Body of pancreas (tissue), 4 donors: Measurements from ENCODE around the gene KLF7. TPM values are rescaled to one million over a fixed set of nuclear protein-coding genes. Genes with fewer than 3 reads are reported as not detected.

Experiments used
- ATAC-seq: fragments of 150-250 bp; one replicate; pipeline ENCODE4 v1.9.1; 2016
- DNase-seq, 4 donors: peaks; one replicate each; pipeline ENCODE4 v3.0.0-alpha.2; 2019
- H3K27ac ChIP-seq, 4 donors: fragments of 200-600 bp; sonication (generic); 1 replicate in 3 of 4; 2 replicates in 1 of 4; pipeline versions ENCODE4 v1.5.1 to v1.6.1; 2016 to 2019; ENCODE audit warnings: mild to moderate bottlenecking in 1 of 4, mixed read lengths in 1 of 4, moderate library complexity in 1 of 4
- H3K27me3 ChIP-seq, 2 donors: fragments of 200-600 bp; sonication (generic); one replicate each; pipeline ENCODE4 v1.6.0; 2016; ENCODE audit warnings: mild to moderate bottlenecking in 1 of 2
- H3K36me3 ChIP-seq, 2 donors: fragments of 200-600 bp; sonication (generic); replicated peaks in 1 of 2; 2 replicates each; pipeline ENCODE4 v1.5.1; 2016; ENCODE audit warnings: low read depth in 2 of 2; ENCODE audit not compliant: insufficient read depth in 1 of 2
- H3K4me1 ChIP-seq: fragments of 200-600 bp; sonication (generic); one replicate; pipeline ENCODE4 v1.6.0; 2016
- H3K4me3 ChIP-seq, 2 donors: fragments of 200-600 bp; sonication (generic); 1 replicate in 1 of 2; 2 replicates in 1 of 2; pipeline ENCODE4 v1.5.1; 2016 to 2019
- H3K9me3 ChIP-seq, 3 donors: fragments of 200-600 bp; sonication (generic); 1 replicate in 2 of 3; 2 replicates in 1 of 3; pipeline ENCODE4 v1.5.1; 2016
- POLR2A ChIP-seq, 3 donors: fragments of 450-650 bp; IDR thresholded peaks; one replicate each; pipeline ENCODE4 v1.6.1; 2016; ENCODE audit warnings: antibody characterized with exemption in 3 of 3, mild to moderate bottlenecking in 2 of 3
- WGBS, 2 donors: methylation state at CpG; one replicate each; pipeline ENCODE4 v1.1.5; 2017; 5-methylcytosine and 5-hydroxymethylcytosine counted together
- intact Hi-C: fragments of 100-400 bp; cut with DNase I; formaldehyde crosslinking; loops from one replicate; pipeline ENCODE4 v1.15.1; 2023
- total RNA-seq, 2 donors: library from RNA; depleted of rRNA; stranded (reverse); fragments of >200 nt; gene quantifications; one replicate each; pipeline ENCODE4 v1.1.0, GENCODE V29; 2016
- TF ChIP-seq, protein P1 (sequence below), 7 experiments: fragments of 450-650 bp in 4 of 7; fragments of 200-600 bp in 3 of 7; sonication (generic) in 3 of 7; IDR thresholded peaks; one replicate each; pipeline ENCODE4 v1.5.1; 2016 to 2019; ENCODE audit warnings: antibody characterized with exemption in 7 of 7

The KLF7 gene
- total RNA-seq, 2 donors from 2014 or later: 4.6 to 9.3 TPM

DNA sequence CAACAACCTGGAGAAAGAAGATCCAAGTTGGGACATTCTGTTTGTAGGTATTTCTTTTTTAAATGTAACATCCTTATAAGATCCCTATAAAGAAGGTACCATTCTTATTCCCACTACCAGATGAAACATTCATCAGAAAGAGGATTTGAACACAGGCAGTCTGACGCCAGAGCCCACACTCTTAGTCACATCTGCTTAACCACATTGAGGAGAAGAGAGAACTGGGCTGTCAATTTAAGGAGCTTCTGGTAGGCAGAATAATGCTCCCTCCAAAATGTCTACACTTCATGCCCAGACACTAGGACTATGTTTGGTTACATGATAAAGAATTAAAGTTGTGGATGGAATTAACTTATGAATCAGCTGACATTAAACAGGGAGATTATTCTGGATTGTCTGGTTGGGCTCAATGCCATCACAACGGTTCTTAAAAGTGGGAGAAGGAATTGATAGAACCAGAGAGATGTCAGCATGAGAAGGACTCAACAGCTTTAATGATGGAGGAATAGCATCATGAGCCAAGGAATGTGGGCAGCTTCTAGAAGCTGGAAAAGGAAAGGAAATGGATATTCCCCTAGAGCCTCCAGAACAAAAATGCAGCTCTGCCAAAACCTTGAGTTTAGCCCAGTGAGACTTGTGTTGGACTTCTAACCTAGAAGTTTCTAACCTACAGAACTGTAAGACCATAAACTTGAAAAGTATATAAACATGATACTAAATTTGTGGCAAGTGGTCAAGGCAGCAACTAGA lies 82.2 kb downstream of the KLF7 start:
- intact Hi-C loops: no loop called here
- no peak overlapping the region for H3K4me3 ChIP-seq
- peaks cover 0 to 2% of the 10 kb centered on the region in 2 donors for H3K36me3 ChIP-seq
- 52 to 64% methylated on average over 2 of the region's 2 CpGs for WGBS, 2 donors
- no peaks in the 10 kb centered on the region for H3K9me3 ChIP-seq
- DNase-seq: no peak
- no peaks in the 10 kb centered on the region for H3K4me1 ChIP-seq
- TF ChIP-seq POLR2A (IDR thresholded peaks at IDR 0.05): no peak
- no peak for ATAC-seq
- H3K27me3 ChIP-seq: no peaks in the 10 kb centered on the region
- H3K27ac ChIP-seq: no peak overlapping the region

DNA sequence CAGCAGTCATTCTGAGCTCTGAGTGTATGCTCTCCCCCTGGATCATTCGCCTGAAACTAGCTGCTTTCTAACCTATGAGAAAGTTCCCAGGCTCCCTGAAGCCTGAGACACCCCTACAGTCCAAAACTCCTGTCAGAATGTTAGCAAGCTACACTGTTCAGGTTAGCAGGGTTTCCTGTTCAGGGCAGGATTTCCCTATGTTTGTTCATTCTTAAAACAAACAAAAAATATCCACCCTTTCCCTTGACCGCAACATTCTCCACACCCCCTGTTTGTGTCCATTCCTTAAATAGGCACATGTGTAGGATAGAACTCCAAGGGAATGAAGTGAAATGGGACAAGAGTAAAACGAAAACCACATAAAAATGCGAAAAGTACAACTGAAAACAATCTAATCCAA lies 83.1 kb downstream of the KLF7 start:
- no peak for DNase-seq
- no peaks in the 10 kb centered on the region for H3K27me3 ChIP-seq
- peaks cover 0 to 2% of the 10 kb centered on the region in 2 donors for H3K36me3 ChIP-seq
- no peaks in the 10 kb centered on the region for H3K4me1 ChIP-seq
- intact Hi-C loops: no loop called here
- WGBS, 2 donors: 52 to 67% methylated on average over 4 of the region's 4 CpGs
- H3K27ac ChIP-seq: no peak overlapping the region
- no peaks in the 10 kb centered on the region for H3K9me3 ChIP-seq
- H3K4me3 ChIP-seq: no peak overlapping the region
- no peak for TF ChIP-seq POLR2A (IDR thresholded peaks at IDR 0.05)
- TF ChIP-seq, protein P1, sequence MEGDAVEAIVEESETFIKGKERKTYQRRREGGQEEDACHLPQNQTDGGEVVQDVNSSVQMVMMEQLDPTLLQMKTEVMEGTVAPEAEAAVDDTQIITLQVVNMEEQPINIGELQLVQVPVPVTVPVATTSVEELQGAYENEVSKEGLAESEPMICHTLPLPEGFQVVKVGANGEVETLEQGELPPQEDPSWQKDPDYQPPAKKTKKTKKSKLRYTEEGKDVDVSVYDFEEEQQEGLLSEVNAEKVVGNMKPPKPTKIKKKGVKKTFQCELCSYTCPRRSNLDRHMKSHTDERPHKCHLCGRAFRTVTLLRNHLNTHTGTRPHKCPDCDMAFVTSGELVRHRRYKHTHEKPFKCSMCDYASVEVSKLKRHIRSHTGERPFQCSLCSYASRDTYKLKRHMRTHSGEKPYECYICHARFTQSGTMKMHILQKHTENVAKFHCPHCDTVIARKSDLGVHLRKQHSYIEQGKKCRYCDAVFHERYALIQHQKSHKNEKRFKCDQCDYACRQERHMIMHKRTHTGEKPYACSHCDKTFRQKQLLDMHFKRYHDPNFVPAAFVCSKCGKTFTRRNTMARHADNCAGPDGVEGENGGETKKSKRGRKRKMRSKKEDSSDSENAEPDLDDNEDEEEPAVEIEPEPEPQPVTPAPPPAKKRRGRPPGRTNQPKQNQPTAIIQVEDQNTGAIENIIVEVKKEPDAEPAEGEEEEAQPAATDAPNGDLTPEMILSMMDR (IDR thresholded peaks at IDR 0.05): no peak
- no peak for ATAC-seq

DNA sequence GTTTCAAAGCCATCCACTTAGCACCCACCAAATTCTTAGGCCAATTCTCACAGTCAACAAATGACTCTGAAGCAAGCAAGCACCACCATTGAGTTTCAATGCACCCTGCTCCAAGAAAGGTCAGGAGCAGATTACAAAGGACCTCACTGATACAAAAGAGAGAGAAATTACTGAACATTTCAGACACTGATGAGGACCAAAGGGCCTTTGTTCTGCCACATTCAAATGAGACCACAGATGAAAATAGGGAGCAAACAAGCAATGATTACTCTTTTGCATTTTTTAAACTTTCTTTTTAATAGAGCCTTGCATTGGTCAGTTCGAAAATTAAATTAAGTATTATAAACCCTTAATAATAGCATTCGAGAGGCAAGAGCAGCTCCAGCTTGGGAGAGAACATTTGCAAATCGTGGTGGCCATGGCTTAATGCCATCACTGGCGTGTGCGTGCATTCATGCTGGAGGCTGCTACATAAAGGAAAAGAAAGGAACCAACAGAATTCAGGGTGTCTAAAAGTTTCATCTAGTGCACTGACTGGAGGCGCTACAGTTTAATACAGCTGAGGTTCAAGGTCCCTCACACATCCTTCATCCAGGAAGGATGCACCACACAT lies 87.5 kb downstream of the KLF7 start:
- Histone ChIP-seq H3K4me1 (peaks cover 4% of the 10 kb centered on the region), H3K4me3 (no peak overlapping the region), H3K27me3 (no peaks in the 10 kb centered on the region), H3K36me3 (peaks cover 0 to 2% of the 10 kb centered on the region in 2 donors), H3K9me3 (no peaks in the 10 kb centered on the region), H3K27ac (no peak overlapping the region)
- intact Hi-C loops: no loop called here
- TF ChIP-seq POLR2A (IDR thresholded peaks at IDR 0.05): no peak
- TF ChIP-seq, protein P1 (IDR thresholded peaks at IDR 0.05): no peak
- ATAC-seq: no peak
- no peak for DNase-seq
- 75 to 82% methylated on average over 6 of the region's 6 CpGs for WGBS, 2 donors

DNA sequence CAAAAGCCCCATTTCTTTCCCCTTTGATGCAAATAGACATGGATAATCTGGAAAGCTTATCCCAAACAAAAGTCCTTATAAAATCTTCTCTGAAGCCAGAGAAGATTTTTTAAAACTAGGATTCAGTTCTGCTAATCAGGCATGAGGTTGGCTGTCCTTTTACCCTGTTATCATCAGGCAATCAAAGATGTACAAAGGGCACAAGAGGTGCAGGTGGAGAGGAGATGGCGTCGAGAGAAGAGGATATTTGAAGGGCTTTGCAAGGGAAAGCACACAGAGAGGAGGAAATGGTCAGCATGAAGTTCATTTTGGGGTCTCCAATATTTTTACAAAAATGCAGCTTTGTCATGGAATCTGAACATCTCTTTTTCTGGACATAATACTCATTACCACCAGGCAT lies 88.5 kb downstream of the KLF7 start:
- TF ChIP-seq, protein P1 (IDR thresholded peaks at IDR 0.05): no peak
- TF ChIP-seq POLR2A (IDR thresholded peaks at IDR 0.05): no peak
- intact Hi-C loops: no loop called here

DNA sequence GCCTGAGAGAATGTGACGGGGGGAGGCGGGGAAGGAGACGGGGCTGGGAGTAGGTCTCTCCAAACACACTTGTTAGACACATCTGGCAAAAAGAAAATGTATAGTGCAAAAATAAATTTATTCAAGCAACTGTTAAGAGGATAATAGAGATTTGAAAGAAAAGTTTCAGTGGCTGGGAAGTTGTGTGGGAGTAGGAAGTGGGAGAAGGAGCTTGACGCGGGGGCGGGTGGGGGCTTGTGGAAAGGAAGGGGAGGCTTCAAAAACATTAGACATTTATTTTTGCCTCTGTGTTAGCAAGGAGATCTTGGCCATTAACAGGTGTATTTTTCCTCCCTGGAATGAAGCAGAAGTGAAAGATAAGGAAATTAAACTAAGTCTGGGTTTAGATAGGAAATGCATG lies 90.3 kb downstream of the KLF7 start:
- Histone ChIP-seq H3K36me3 (no peaks in the 10 kb centered on the region), H3K27ac (no peak overlapping the region), H3K27me3 (no peaks in the 10 kb centered on the region), H3K4me1 (peaks cover 4% of the 10 kb centered on the region), H3K4me3 (no peak overlapping the region), H3K9me3 (no peaks in the 10 kb centered on the region)
- no peak for ATAC-seq
- intact Hi-C loops: no loop called here
- 83 to 91% methylated on average over 6 of the region's 6 CpGs for WGBS, 2 donors
- no peak for DNase-seq
- no peak for TF ChIP-seq POLR2A (IDR thresholded peaks at IDR 0.05)
- TF ChIP-seq, protein P1 (IDR thresholded peaks at IDR 0.05): no peak

More for the DNA sequence above, 88.5 kb downstream of the KLF7 start:
- Histone ChIP-seq H3K9me3 (no peaks in the 10 kb centered on the region), H3K4me3 (no peak overlapping the region), H3K27me3 (no peaks in the 10 kb centered on the region), H3K36me3 (peaks cover 0 to 2% of the 10 kb centered on the region in 2 donors), H3K27ac (no peak overlapping the region), H3K4me1 (peaks cover 4% of the 10 kb centered on the region)
- ATAC-seq (no peak), DNase-seq (no peak)
- WGBS, 2 donors: 78 to 84% methylated on average over 2 of the region's 2 CpGs
